Testis (tissue), 2 donors: ENCODE data around the gene IDNK.
"Not testable (repeated sequence)": the region's sequence is repeated elsewhere in the genome, so short reads cannot be mapped to it uniquely, and the experiment has no call there.

Experiments
- CTCF ChIP-seq, 3 experiments: fragments of 450-650 bp in 2 of 3; fragments of 200-600 bp in 1 of 3; sonication (generic) in 1 of 3; IDR thresholded peaks; one replicate each; pipeline ENCODE4 v1.5.1; 2016 to 2019; ENCODE audit warnings: antibody characterized with exemption in 3 of 3, mild to moderate bottlenecking in 2 of 3, moderate library complexity in 1 of 3
- POLR2A ChIP-seq: fragments of 450-650 bp; IDR thresholded peaks from one replicate; pipeline ENCODE4 v1.6.1; 2017; ENCODE audit warnings: antibody characterized with exemption, mild to moderate bottlenecking, moderate library complexity

GRCh38 chr9:83613298-83613697 is 9.6 kb upstream of the IDNK start:
- not testable (repeated sequence) for TF ChIP-seq CTCF (IDR thresholded peaks at IDR 0.05); POLR2A
